Caco-2 (cell line): ENCODE measurements around the gene HERPUD2. TPM values are rescaled to one million over a fixed set of nuclear protein-coding genes. Genes with fewer than 3 reads are reported as not detected.

Experiments used
- BruUV-seq: library from RNA; stranded (reverse); fragments of 400-500 nt; replicated peaks from 2 replicates; lab custom pipeline; 2021; lab: Mats Ljungman, UMichigan
- CTCF ChIA-PET: fragments of 300-600 bp; sonication (Branson Sonifier 250); formaldehyde crosslinking; loops from one replicate; lab custom pipeline; 2022; ENCODE audit warnings: antibody characterized with exemption; lab: Charles Lee
- POLR2A ChIA-PET: fragments of 300-600 bp; sonication (Branson Sonifier 250); formaldehyde crosslinking; loops from one replicate; lab custom pipeline; 2022; ENCODE audit warnings: antibody characterized with exemption; lab: Charles Lee
- DNase-seq, 2 experiments: peaks; one replicate each; pipeline versions ENCODE4 v3.0.0 to v3.0.0-alpha.2; 2020 to 2022
- H3K27me3 ChIP-seq: replicated peaks from 2 replicates; pipeline ENCODE4 v1.6.0; 2011; ENCODE audit warnings: low read length; ENCODE audit not compliant: control insufficient read depth, insufficient read depth
- H3K36me3 ChIP-seq: 2 replicates; pipeline ENCODE4 v1.5.1; 2011; ENCODE audit warnings: low read length; ENCODE audit not compliant: control insufficient read depth, insufficient read depth
- H3K4me1 ChIP-seq: fragments of 250-450 bp; sonication (Bioruptor Pico); 2 replicates; pipeline ENCODE4 v1.5.1; 2020; ENCODE audit warnings: mild to moderate bottlenecking
- H3K4me3 ChIP-seq: 2 replicates; pipeline ENCODE4 v1.5.1; 2011; ENCODE audit warnings: low read depth, mild to moderate bottlenecking, control low read depth, low read length
- H3K9me3 ChIP-seq: fragments of 250-450 bp; sonication (Bioruptor Pico); 2 replicates; pipeline ENCODE4 v1.5.1; 2020; ENCODE audit warnings: mild to moderate bottlenecking, moderate library complexity
- H3K27ac Mint-ChIP-seq: one replicate; pipeline ENCODE4 v1.8.0; 2022; ENCODE audit warnings: mixed read lengths; ENCODE audit not compliant: unreplicated experiment
- H3K27me3 Mint-ChIP-seq: one replicate; pipeline ENCODE4 v1.8.0; 2022; ENCODE audit warnings: mixed read lengths; ENCODE audit not compliant: insufficient read depth, unreplicated experiment
- H3K36me3 Mint-ChIP-seq: one replicate; pipeline ENCODE4 v1.8.0; 2022; ENCODE audit warnings: mild to moderate bottlenecking, mixed read lengths; ENCODE audit not compliant: insufficient read depth, unreplicated experiment
- H3K4me1 Mint-ChIP-seq: one replicate; pipeline ENCODE4 v1.8.0; 2022; ENCODE audit warnings: low read depth, mixed read lengths; ENCODE audit not compliant: unreplicated experiment
- H3K4me3 Mint-ChIP-seq: one replicate; pipeline ENCODE4 v1.8.0; 2022; ENCODE audit warnings: mild to moderate bottlenecking, moderate library complexity, mixed read lengths; ENCODE audit not compliant: unreplicated experiment
- H3K9me3 Mint-ChIP-seq: one replicate; pipeline ENCODE4 v1.8.0; 2022; ENCODE audit warnings: mixed read lengths; ENCODE audit not compliant: unreplicated experiment
- CTCF ChIP-seq, 2 experiments: fragments of 200-600 bp in 1 of 2; IDR thresholded peaks; 1 replicate in 1 of 2; 2 replicates in 1 of 2; pipeline versions ENCODE4 v1.5.1 to v1.8.0; 2011 to 2022; ENCODE audit warnings: antibody characterized with exemption in 1 of 2, control low read depth in 1 of 2, inconsistent platforms in 1 of 2, low read depth in 1 of 2, low read length in 1 of 2, mild to moderate bottlenecking in 1 of 2, moderate library complexity in 1 of 2; ENCODE audit not compliant: insufficient read depth in 1 of 2, severe bottlenecking in 1 of 2, unreplicated experiment in 1 of 2
- intact Hi-C: fragments of 100-400 bp; cut with micrococcal nuclease; formaldehyde crosslinking; loops from one replicate; pipeline ENCODE4 v1.10.0; 2022; ENCODE audit not compliant: unreplicated experiment
- total RNA-seq: library from RNA; stranded (reverse); gene quantifications from 2 replicates; pipeline ENCODE4 v1.2.3, GENCODE V29; 2022

HERPUD2 gene
- total RNA-seq, 1 experiment from 2014 or later = 25.2 TPM

- Mint-ChIP-seq H3K36me3 (no peaks in the 10 kb centered on the region), H3K4me1 (peaks cover 27% of the 10 kb centered on the region), H3K27ac (no peak overlapping the region), H3K4me3 (no peak overlapping the region), H3K9me3 (peaks cover 9% of the 10 kb centered on the region), H3K27me3 (no peaks in the 10 kb centered on the region)
- intact Hi-C loops = no loop called here
- no peak for DNase-seq
- no peaks in the 10 kb centered on the region for H3K27me3 ChIP-seq
- TF ChIP-seq CTCF (IDR thresholded peaks at IDR 0.05; ENCODE audit: insufficient read depth in 1 of 2, low read depth in 1 of 2, low read length in 1 of 2, severe bottlenecking in 1 of 2, unreplicated experiment in 1 of 2) = no peak
- no peaks in the 10 kb centered on the region for H3K9me3 ChIP-seq
- ChIA-PET CTCF (interaction anchor here (1.3 kb wide), 1 partner anchor 8 kb away, joined by 3 read pairs; no protein-coding TSS in a partner anchor), POLR2A (no interaction called here)
- BruUV-seq = no TSS peak
- peaks cover 37% of the 10 kb centered on the region for H3K4me1 ChIP-seq
- no peaks in the 10 kb centered on the region for H3K36me3 ChIP-seq
- no peak overlapping the region for H3K4me3 ChIP-seq
Measured at GRCh38 chr7:35701287-35701900, 6.5 kb upstream of the HERPUD2 start.

GRCh38 chr7:35700865-35701264 lies 5.9 kb upstream of the HERPUD2 start:
- peaks cover 33% of the 10 kb centered on the region for H3K4me1 Mint-ChIP-seq
- H3K4me3 Mint-ChIP-seq = no peak overlapping the region
- H3K9me3 ChIP-seq = no peaks in the 10 kb centered on the region
- H3K4me1 ChIP-seq = peaks cover 34% of the 10 kb centered on the region
- no peaks in the 10 kb centered on the region for H3K36me3 ChIP-seq
- POLR2A ChIA-PET = no interaction called here
- no peaks in the 10 kb centered on the region for H3K27me3 Mint-ChIP-seq
- H3K27me3 ChIP-seq = no peaks in the 10 kb centered on the region
- intact Hi-C loops = no loop called here
- H3K9me3 Mint-ChIP-seq = peaks cover 9% of the 10 kb centered on the region
- CTCF ChIA-PET = interaction anchor here (1.3 kb wide), 1 partner anchor 9 kb away, joined by 3 read pairs; no protein-coding TSS in a partner anchor
- no peak for DNase-seq
- H3K36me3 Mint-ChIP-seq = no peaks in the 10 kb centered on the region
- BruUV-seq = no TSS peak
- no peak overlapping the region for H3K4me3 ChIP-seq
- TF ChIP-seq CTCF (IDR thresholded peaks at IDR 0.05; ENCODE audit: insufficient read depth in 1 of 2, low read depth in 1 of 2, low read length in 1 of 2, severe bottlenecking in 1 of 2, unreplicated experiment in 1 of 2) = no peak
- no peak overlapping the region for H3K27ac Mint-ChIP-seq

DNA sequence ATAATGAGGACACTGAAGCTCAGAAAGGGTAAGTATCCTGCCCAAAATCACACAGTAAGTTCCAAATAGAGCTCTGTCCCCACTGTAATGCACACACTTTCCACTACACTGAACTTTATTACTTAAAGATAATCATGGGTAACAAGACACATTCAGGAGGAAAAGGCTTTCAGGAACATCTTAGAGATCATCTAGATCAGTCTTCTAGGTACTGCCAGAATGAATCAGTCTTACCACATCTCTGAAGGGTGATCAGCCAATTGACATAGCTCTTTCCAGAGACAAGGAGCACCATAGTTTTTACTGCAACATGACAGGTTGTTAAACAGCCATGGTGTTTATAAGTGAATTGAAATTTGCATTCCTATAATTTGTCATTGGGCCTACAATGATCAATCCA lies 5.4 kb upstream of the HERPUD2 start:
- no peak overlapping the region for H3K4me3 ChIP-seq
- ChIA-PET POLR2A (no interaction called here), CTCF (interaction anchor here (0.9 to 1.3 kb wide), 2 partner anchors 9 to 206 kb away, joined by 3 read pairs; no protein-coding TSS in a partner anchor)
- H3K4me1 ChIP-seq = peaks cover 38% of the 10 kb centered on the region
- TF ChIP-seq CTCF (IDR thresholded peaks at IDR 0.05; ENCODE audit: insufficient read depth in 1 of 2, low read depth in 1 of 2, low read length in 1 of 2, severe bottlenecking in 1 of 2, unreplicated experiment in 1 of 2) = no peak
- H3K4me3 Mint-ChIP-seq = no peak overlapping the region
- no peaks in the 10 kb centered on the region for H3K27me3 Mint-ChIP-seq
- intact Hi-C loops = no loop called here
- H3K27me3 ChIP-seq = no peaks in the 10 kb centered on the region
- H3K4me1 Mint-ChIP-seq = peaks cover 33% of the 10 kb centered on the region
- no peaks in the 10 kb centered on the region for H3K9me3 ChIP-seq
- no peak for DNase-seq
- peaks cover 9% of the 10 kb centered on the region for H3K9me3 Mint-ChIP-seq
- BruUV-seq = no TSS peak
- no peak overlapping the region for H3K27ac Mint-ChIP-seq
- H3K36me3 ChIP-seq = no peaks in the 10 kb centered on the region
- peaks cover 3% of the 10 kb centered on the region for H3K36me3 Mint-ChIP-seq
